HG02973 (cell line): ENCODE measurements around the gene TXK.
"Not testable (repeated sequence)": the region's sequence is repeated elsewhere in the genome, so short reads cannot be mapped to it uniquely, and the experiment has no call there.

Experiments
- ATAC-seq: cut with Tn5 transposase; IDR thresholded peaks from one replicate; pipeline ENCODE4 v1.9.1; 2021; ENCODE audit warnings: moderate library complexity; ENCODE audit not compliant: unreplicated experiment

The TXK gene

GRCh38 chr4:48134081-48134480 is at the start of gene TXK:
Gene TXK (minus strand): TSS chr4:48134250. CDS start chr4:48134170, 80 bp downstream.
- ATAC-seq, result no peak

GRCh38 chr4:48180234-48180633 is 46.2 kb upstream of the TXK start:
- no peak for ATAC-seq

- no peak for ATAC-seq
These were observed 44.9 kb upstream of the TXK start for GRCh38 chr4:48178931-48179330.

GRCh38 chr4:48175806-48176205 is 41.8 kb upstream of the TXK start:
- ATAC-seq, result no peak

- no peak for ATAC-seq
These were observed 41.3 kb upstream of the TXK start for GRCh38 chr4:48175328-48175727.

- peak; percentile 54 for ATAC-seq
These were observed 39.3 kb upstream of the TXK start for GRCh38 chr4:48173056-48173991.

- no peak for ATAC-seq
These were observed 38.6 kb upstream of the TXK start for GRCh38 chr4:48172651-48173050.

GRCh38 chr4:48169636-48170035 is 35.6 kb upstream of the TXK start:
- ATAC-seq, result no peak

- ATAC-seq, result no peak
These were observed 33.7 kb upstream of the TXK start for GRCh38 chr4:48167538-48168263.

- ATAC-seq, result not testable (repeated sequence)
These were observed 30.5 kb upstream of the TXK start for GRCh38 chr4:48164561-48164960.

- no peak for ATAC-seq
These were observed 29.7 kb upstream of the TXK start for GRCh38 chr4:48163746-48164145.

- ATAC-seq, result no peak
These were observed 28.1 kb upstream of the TXK start for GRCh38 chr4:48162162-48162561.

GRCh38 chr4:48157271-48157670 is 23.2 kb upstream of the TXK start:
- ATAC-seq, result no peak

GRCh38 chr4:48156423-48156822 is 22.4 kb upstream of the TXK start:
- no peak for ATAC-seq

- ATAC-seq, result peak; percentile 69
These were observed 19.9 kb upstream of the TXK start for GRCh38 chr4:48153791-48154550.

GRCh38 chr4:48152259-48152658 is 18.2 kb upstream of the TXK start:
- no peak for ATAC-seq

GRCh38 chr4:48149827-48150370 is 15.8 kb upstream of the TXK start:
- no peak for ATAC-seq

- ATAC-seq, result no peak
These were observed 13.6 kb upstream of the TXK start for GRCh38 chr4:48147621-48148020.

GRCh38 chr4:48141048-48141447 is 7.0 kb upstream of the TXK start:
- ATAC-seq, result no peak

- no peak for ATAC-seq
These were observed 5.6 kb upstream of the TXK start for GRCh38 chr4:48139691-48140090.

GRCh38 chr4:48138936-48139335 is 4.9 kb upstream of the TXK start:
- peak; percentile 75 for ATAC-seq
